ENCODE results near the gene ADGRG1.
"Not testable (repeated sequence)": the region's sequence is repeated elsewhere in the genome, so short reads cannot be mapped to it uniquely, and the experiment has no call there.

DNA sequence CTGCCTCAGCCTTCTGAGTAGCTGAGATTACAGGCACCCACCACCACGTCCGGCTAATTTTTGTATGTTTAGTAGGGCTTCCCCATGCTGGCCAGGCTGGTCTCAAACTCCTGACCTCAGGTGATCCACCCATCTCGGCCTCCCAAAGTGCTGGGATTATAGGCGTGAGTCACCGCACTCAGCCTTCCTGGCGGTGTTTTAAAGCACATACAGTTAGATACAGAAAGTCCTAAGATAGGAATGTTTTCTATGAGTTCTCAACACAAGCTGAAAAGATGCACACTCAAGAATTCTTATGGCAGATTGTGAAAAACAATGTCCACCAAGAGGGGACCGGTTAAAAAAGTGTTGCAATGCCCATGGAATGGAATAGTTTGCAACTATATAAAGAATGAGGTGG is 43.0 kb downstream of the ADGRG1 start:
- TF ChIP-seq POLR2A, CTCF (IDR thresholded peaks at IDR 0.05): not testable (repeated sequence)
